Activated CD8-positive, alpha-beta T cell treated with anti-CD3 and anti-CD28 coated beads for 36 hours (primary cell): ENCODE results near the gene HTRA1. TPM values are rescaled to one million over a fixed set of nuclear protein-coding genes. Genes with fewer than 3 reads are reported as not detected.

Source experiments
- ATAC-seq: fragments of 200-7000 bp; cut with Tn5 transposase; one replicate; pipeline ENCODE4 v1.10.0; 2021; ENCODE audit warnings: mild to moderate bottlenecking, moderate library complexity
- CTCF ChIA-PET: fragments of 350-600 bp; sonication (Branson Sonifier 250); formaldehyde crosslinking; loops from one replicate; lab custom pipeline; 2021; ENCODE audit warnings: antibody characterized with exemption; lab: Charles Lee
- POLR2A ChIA-PET: fragments of 350-600 bp; sonication (Branson Sonifier 250); formaldehyde crosslinking; loops from one replicate; lab custom pipeline; 2021; ENCODE audit warnings: antibody characterized with exemption; lab: Charles Lee
- DNase-seq: peaks from one replicate; pipeline ENCODE4 v3.0.0-alpha.2; 2020
- H3K27ac Mint-ChIP-seq: one replicate; pipeline ENCODE4 v1.8.0; 2021; ENCODE audit warnings: mild to moderate bottlenecking, mixed read lengths
- H3K27me3 Mint-ChIP-seq: one replicate; pipeline ENCODE4 v1.8.0; 2021; ENCODE audit warnings: mixed read lengths
- H3K36me3 Mint-ChIP-seq: one replicate; pipeline ENCODE4 v1.8.0; 2021; ENCODE audit warnings: low read depth, mixed read lengths
- H3K4me1 Mint-ChIP-seq: one replicate; pipeline ENCODE4 v1.8.0; 2021; ENCODE audit warnings: low read depth, mixed read lengths
- H3K4me3 Mint-ChIP-seq: one replicate; pipeline ENCODE4 v1.8.0; 2021; ENCODE audit warnings: mild to moderate bottlenecking, moderate library complexity, mixed read lengths
- H3K9me3 Mint-ChIP-seq: one replicate; pipeline ENCODE4 v1.8.0; 2021; ENCODE audit warnings: mixed read lengths
- intact Hi-C: fragments of 100-400 bp; cut with micrococcal nuclease; formaldehyde crosslinking; loops from one replicate; pipeline ENCODE4 v1.10.0; 2022
- total RNA-seq, 2 experiments: library from RNA; stranded (reverse); gene quantifications; one replicate each; pipeline ENCODE4 v1.2.3, GENCODE V29; 2021
- TF ChIP-seq, protein P1 (sequence below): fragments of 200-600 bp; IDR thresholded peaks from one replicate; pipeline ENCODE4 v1.8.0; 2022; ENCODE audit warnings: antibody characterized with exemption, mild to moderate bottlenecking

HTRA1 gene
- total RNA-seq, 2 experiments from 2014 or later = not detected

DNA sequence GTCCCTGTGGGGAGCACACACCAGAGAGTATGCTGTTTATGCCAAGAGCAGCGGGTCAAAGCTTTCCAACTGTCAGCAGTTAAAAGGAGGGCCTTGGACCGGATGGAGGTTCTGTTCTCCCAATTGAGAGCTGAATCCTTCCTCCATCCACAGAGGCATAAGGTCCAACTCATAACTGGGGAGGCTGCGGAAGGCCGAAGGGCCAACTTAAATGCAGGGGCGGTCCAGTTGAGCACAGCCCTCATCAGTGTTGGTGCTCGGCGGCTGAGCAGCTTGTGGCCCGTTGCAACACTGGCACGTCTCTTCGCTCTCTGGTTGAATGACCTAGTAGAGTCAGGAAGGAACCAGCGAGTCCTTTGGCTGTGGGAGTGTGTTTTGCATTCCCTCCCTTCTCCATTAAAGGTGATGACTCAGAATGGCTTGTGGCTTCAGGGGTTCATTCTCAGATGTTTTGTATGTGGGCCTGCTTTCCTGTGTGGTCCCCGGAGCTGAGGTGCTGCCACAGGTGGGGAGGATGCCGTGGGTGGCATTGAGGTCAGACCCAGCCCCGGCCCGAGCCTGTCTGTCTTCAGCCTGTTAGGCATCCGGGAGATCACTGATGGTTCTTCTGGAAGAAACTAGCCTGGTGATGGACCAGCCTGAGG lies 54.4 kb downstream of the HTRA1 start:
- CTCF ChIA-PET = interaction anchor here (1.0 to 4.9 kb wide), 7 partner anchors 12 to 133 kb away, joined by 3 to 47 read pairs (median 5); no protein-coding TSS in a partner anchor
- ATAC-seq (peak; percentile 93), DNase-seq (peak; percentile 91)
- Mint-ChIP-seq H3K4me1 (peaks cover 43% of the 10 kb centered on the region), H3K4me3 (no peak overlapping the region), H3K27ac (no peak overlapping the region), H3K9me3 (no peaks in the 10 kb centered on the region), H3K27me3 (peaks cover 9% of the 10 kb centered on the region), H3K36me3 (no peaks in the 10 kb centered on the region)
- POLR2A ChIA-PET = interaction anchor here (1.3 to 2.3 kb wide), 4 partner anchors 21 to 141 kb away, joined by 3 to 7 read pairs (median 4); partner anchors contain the start of gene PLEKHA1
- intact Hi-C loops = loop anchor here (5.0 kb wide), 1 partner anchor 42 kb away; no protein-coding TSS in a partner anchor
- TF ChIP-seq, protein P1, sequence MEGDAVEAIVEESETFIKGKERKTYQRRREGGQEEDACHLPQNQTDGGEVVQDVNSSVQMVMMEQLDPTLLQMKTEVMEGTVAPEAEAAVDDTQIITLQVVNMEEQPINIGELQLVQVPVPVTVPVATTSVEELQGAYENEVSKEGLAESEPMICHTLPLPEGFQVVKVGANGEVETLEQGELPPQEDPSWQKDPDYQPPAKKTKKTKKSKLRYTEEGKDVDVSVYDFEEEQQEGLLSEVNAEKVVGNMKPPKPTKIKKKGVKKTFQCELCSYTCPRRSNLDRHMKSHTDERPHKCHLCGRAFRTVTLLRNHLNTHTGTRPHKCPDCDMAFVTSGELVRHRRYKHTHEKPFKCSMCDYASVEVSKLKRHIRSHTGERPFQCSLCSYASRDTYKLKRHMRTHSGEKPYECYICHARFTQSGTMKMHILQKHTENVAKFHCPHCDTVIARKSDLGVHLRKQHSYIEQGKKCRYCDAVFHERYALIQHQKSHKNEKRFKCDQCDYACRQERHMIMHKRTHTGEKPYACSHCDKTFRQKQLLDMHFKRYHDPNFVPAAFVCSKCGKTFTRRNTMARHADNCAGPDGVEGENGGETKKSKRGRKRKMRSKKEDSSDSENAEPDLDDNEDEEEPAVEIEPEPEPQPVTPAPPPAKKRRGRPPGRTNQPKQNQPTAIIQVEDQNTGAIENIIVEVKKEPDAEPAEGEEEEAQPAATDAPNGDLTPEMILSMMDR = no peak

DNA sequence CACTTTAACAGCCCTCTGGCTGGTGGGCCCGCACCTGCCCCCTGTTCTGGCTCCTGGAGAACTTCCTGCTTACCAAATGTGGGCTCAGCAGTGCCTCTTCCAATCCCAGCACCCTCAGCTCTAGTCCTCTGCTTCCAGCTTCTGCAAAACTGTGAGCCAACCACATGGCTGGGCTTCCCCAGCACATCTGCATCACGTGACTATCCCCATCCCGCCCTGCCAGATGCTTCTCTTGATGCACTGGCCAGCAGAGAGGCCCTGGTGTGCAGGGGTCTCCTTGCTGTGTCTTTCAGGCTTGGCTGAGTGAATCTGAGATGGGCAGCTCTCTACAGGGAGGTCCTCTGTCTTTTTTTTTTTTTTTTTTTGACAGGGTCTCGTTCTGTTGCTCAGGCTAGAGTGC lies 55.4 kb downstream of the HTRA1 start:
- Mint-ChIP-seq H3K36me3 (no peaks in the 10 kb centered on the region), H3K4me3 (no peak overlapping the region), H3K4me1 (peaks cover 43% of the 10 kb centered on the region), H3K27ac (peak overlapping the region; percentile 30), H3K27me3 (peaks cover 9% of the 10 kb centered on the region), H3K9me3 (no peaks in the 10 kb centered on the region)
- intact Hi-C loops = loop anchor here (5.0 kb wide), 1 partner anchor 41 kb away; no protein-coding TSS in a partner anchor
- DNase-seq (no peak), ATAC-seq (no peak)
- TF ChIP-seq, protein P1 = no peak
- POLR2A ChIA-PET = no interaction called here
- CTCF ChIA-PET = interaction anchor here (1.2 to 4.9 kb wide), 2 partner anchors 49 to 132 kb away, joined by 6 to 47 read pairs; no protein-coding TSS in a partner anchor

DNA sequence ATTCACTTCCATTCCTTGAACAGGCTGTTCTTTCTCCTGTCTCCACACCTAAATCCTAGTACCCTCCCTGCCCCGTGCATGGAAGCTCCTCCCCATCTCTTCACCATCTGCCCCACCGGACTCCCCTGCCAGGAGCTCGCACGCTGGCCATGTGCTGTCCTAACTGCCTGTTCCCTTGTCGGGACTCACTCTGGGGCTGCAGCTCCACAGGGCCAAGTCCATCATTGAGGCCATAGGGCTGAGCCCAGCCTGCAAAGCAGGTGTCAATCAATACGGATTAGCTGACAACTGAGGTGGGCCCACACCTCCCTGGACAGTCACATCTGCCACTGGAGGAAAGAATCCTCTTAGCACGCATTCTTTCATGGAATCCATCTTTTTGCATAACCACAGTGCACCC lies 57.8 kb downstream of the HTRA1 start:
- ChIA-PET POLR2A (no interaction called here), CTCF (interaction anchor here (1.0 kb wide), 1 partner anchor 46 kb away, joined by 3 read pairs; no protein-coding TSS in a partner anchor)
- Mint-ChIP-seq H3K36me3 (no peaks in the 10 kb centered on the region), H3K4me3 (no peak overlapping the region), H3K27ac (no peak overlapping the region), H3K9me3 (no peaks in the 10 kb centered on the region), H3K4me1 (peaks cover 30% of the 10 kb centered on the region), H3K27me3 (peaks cover 7% of the 10 kb centered on the region)
- intact Hi-C loops = loop anchor here (5.0 kb wide), 1 partner anchor 38 kb away; no protein-coding TSS in a partner anchor
- DNase-seq (no peak), ATAC-seq (no peak)
- TF ChIP-seq, protein P1 = no peak

DNA sequence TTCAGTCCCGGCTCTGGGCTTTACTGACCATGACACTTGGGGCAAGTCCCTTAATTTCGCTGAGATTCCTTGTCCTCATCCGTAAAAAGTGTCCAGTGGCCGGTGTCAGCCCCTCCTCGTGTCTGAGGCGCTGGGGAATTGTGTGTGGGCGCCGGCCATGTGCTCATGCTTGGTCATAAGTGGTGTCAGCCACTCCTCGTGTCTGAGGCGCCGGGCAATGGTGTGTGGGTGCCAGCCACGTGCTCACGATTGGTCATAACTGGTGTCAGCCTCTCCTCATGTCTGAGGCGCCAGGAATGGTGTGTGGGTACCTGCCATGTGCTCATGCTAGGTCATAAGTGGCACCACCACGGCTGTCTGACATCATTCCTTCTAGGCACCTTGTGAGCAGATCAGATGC lies 58.5 kb downstream of the HTRA1 start:
- CTCF ChIA-PET = interaction anchor here (2.3 kb wide), 1 partner anchor 46 kb away, joined by 19 read pairs; no protein-coding TSS in a partner anchor
- H3K4me3 Mint-ChIP-seq = no peak overlapping the region

More for the DNA sequence above, 58.5 kb downstream of the HTRA1 start:
- no peaks in the 10 kb centered on the region for H3K9me3 Mint-ChIP-seq
- no peak for ATAC-seq
- H3K36me3 Mint-ChIP-seq = no peaks in the 10 kb centered on the region
- peaks cover 24% of the 10 kb centered on the region for H3K4me1 Mint-ChIP-seq
- DNase-seq = peak; percentile 18
- intact Hi-C loops = loop anchor here (5.0 kb wide), 1 partner anchor 37 kb away; no protein-coding TSS in a partner anchor
- TF ChIP-seq, protein P1 = no peak
- H3K27me3 Mint-ChIP-seq = peaks cover 7% of the 10 kb centered on the region
- POLR2A ChIA-PET = no interaction called here
- H3K27ac Mint-ChIP-seq = no peak overlapping the region
